OCI-LY7 (cell line): ENCODE results near the gene FBXL3.

Experiments
- EZH2phosphoT487 ChIP-seq: fragments of 200-600 bp; sonication (generic); IDR thresholded peaks from 2 replicates; pipeline ENCODE4 v1.6.1; 2018; ENCODE audit warnings: low read depth, borderline replicate concordance, mild to moderate bottlenecking, mixed run types, antibody characterized with exemption, low read length, moderate library complexity, mixed read lengths
- TF ChIP-seq, protein P1 (sequence below): fragments of 200-600 bp; sonication (generic); conservative IDR thresholded peaks from 2 replicates; pipeline ENCODE4 v1.5.1; 2014; ENCODE audit warnings: mild to moderate bottlenecking, antibody characterized with exemption, low read length, moderate library complexity, mixed read lengths

GRCh38 chr13:77028202-77028601 lies 1.2 kb upstream of the FBXL3 start:
- TF ChIP-seq, protein P1, sequence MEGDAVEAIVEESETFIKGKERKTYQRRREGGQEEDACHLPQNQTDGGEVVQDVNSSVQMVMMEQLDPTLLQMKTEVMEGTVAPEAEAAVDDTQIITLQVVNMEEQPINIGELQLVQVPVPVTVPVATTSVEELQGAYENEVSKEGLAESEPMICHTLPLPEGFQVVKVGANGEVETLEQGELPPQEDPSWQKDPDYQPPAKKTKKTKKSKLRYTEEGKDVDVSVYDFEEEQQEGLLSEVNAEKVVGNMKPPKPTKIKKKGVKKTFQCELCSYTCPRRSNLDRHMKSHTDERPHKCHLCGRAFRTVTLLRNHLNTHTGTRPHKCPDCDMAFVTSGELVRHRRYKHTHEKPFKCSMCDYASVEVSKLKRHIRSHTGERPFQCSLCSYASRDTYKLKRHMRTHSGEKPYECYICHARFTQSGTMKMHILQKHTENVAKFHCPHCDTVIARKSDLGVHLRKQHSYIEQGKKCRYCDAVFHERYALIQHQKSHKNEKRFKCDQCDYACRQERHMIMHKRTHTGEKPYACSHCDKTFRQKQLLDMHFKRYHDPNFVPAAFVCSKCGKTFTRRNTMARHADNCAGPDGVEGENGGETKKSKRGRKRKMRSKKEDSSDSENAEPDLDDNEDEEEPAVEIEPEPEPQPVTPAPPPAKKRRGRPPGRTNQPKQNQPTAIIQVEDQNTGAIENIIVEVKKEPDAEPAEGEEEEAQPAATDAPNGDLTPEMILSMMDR, result no peak
- TF ChIP-seq EZH2phosphoT487, result no peak
